ENCODE measurements around the gene NTNG2. TPM values are rescaled to one million over a fixed set of nuclear protein-coding genes. Genes with fewer than 3 reads are reported as not detected.

Gene NTNG2
- total RNA-seq, 1 experiment from 2014 or later = 6.0 TPM

GRCh38 chr9:132237481-132237880 is 75.6 kb downstream of the NTNG2 start:
- Histone ChIP-seq H3K9me3 (ENCODE audit: low read length) (no peaks in the 10 kb centered on the region), H3K79me2 (ENCODE audit: low read length) (no peaks in the 10 kb centered on the region), H3K4me3 (ENCODE audit: low read length) (no peak overlapping the region), H3K36me3 (ENCODE audit: low read depth, low read length) (no peaks in the 10 kb centered on the region), H3K27me3 (ENCODE audit: low read length) (no peaks in the 10 kb centered on the region), H3K4me2 (ENCODE audit: low read length) (no peak overlapping the region), H3K4me1 (ENCODE audit: insufficient read depth, low read length) (no peaks in the 10 kb centered on the region; the same call in 1 of the 2 replicates), H3K27ac (ENCODE audit: low read length) (no peak overlapping the region), H3F3A (ENCODE audit: low read length, unreplicated experiment) (no peaks in the 10 kb centered on the region), H3K9me2 (replicated peaks; ENCODE audit: low read length) (no peaks in the 10 kb centered on the region), H2AFZ (ENCODE audit: low read length) (no peak overlapping the region), H3K9ac (ENCODE audit: low read length) (no peak overlapping the region), H4K20me1 (ENCODE audit: low read length) (no peaks in the 10 kb centered on the region)
- ChIA-PET CTCF (interaction anchor here (1.6 kb wide), 1 partner anchor 67 kb away, joined by 26 read pairs; no protein-coding TSS in a partner anchor), POLR2A (ENCODE audit: unreplicated experiment) (no interaction called here)
- intact Hi-C loops (cut with micrococcal nuclease) = no loop called here
- DNase-seq (peak; percentile 31), ATAC-seq (peak; percentile 11; the same call in 1 of the 2 replicates)
- no peak for TF ChIP-seq EZH2 (IDR thresholded peaks at IDR 0.05; ENCODE audit: low read length, unreplicated experiment)
- no peak for TF ChIP-seq EZH2phosphoT487 (IDR thresholded peaks at IDR 0.05; ENCODE audit: borderline replicate concordance, low read length)
- TF ChIP-seq CTCF (conservative IDR thresholded peaks at IDR 0.05; ENCODE audit: low read depth, low read length) = no peak
- no TSS peak for BruUV-seq (replicated peaks)

GRCh38 chr9:132238026-132238972 is 76.4 kb downstream of the NTNG2 start:
- Histone ChIP-seq H2AFZ (ENCODE audit: low read length) (no peak overlapping the region), H3K9me2 (replicated peaks; ENCODE audit: low read length) (no peaks in the 10 kb centered on the region), H3K27me3 (ENCODE audit: low read length) (no peaks in the 10 kb centered on the region), H3K79me2 (ENCODE audit: low read length) (no peaks in the 10 kb centered on the region), H3K9me3 (ENCODE audit: low read length) (no peaks in the 10 kb centered on the region), H3F3A (ENCODE audit: low read length, unreplicated experiment) (no peaks in the 10 kb centered on the region), H3K27ac (ENCODE audit: low read length) (no peak overlapping the region), H3K9ac (ENCODE audit: low read length) (no peak overlapping the region), H3K4me3 (ENCODE audit: low read length) (no peak overlapping the region), H3K4me2 (ENCODE audit: low read length) (no peak overlapping the region), H3K4me1 (ENCODE audit: insufficient read depth, low read length) (no peaks in the 10 kb centered on the region; the same call in 1 of the 2 replicates), H4K20me1 (ENCODE audit: low read length) (no peaks in the 10 kb centered on the region), H3K36me3 (ENCODE audit: low read depth, low read length) (no peaks in the 10 kb centered on the region)
- intact Hi-C loops (cut with micrococcal nuclease) = no loop called here
- POLR2A ChIA-PET (ENCODE audit: unreplicated experiment) = no interaction called here
- DNase-seq (no peak), ATAC-seq (no peak)
- CTCF ChIA-PET = no interaction called here
- TF ChIP-seq CTCF (conservative IDR thresholded peaks at IDR 0.05; ENCODE audit: low read depth, low read length) (no peak), EZH2 (IDR thresholded peaks at IDR 0.05; ENCODE audit: low read length, unreplicated experiment) (no peak), EZH2phosphoT487 (IDR thresholded peaks at IDR 0.05; ENCODE audit: borderline replicate concordance, low read length) (no peak)
- BruUV-seq (replicated peaks) = no TSS peak

- no peak overlapping the region for H2AFZ ChIP-seq (ENCODE audit: low read length)
- no peak for DNase-seq
- H3K36me3 ChIP-seq (ENCODE audit: low read depth, low read length) = no peaks in the 10 kb centered on the region
- no peaks in the 10 kb centered on the region; the same call in 1 of the 2 replicates for H3K4me1 ChIP-seq (ENCODE audit: insufficient read depth, low read length)
- TF ChIP-seq CTCF (conservative IDR thresholded peaks at IDR 0.05; ENCODE audit: low read depth, low read length) = no peak
- no peak for TF ChIP-seq EZH2phosphoT487 (IDR thresholded peaks at IDR 0.05; ENCODE audit: borderline replicate concordance, low read length)
- TF ChIP-seq EZH2 (IDR thresholded peaks at IDR 0.05; ENCODE audit: low read length, unreplicated experiment) = no peak
- no peaks in the 10 kb centered on the region for H3F3A ChIP-seq (ENCODE audit: low read length, unreplicated experiment)
- H3K27me3 ChIP-seq (ENCODE audit: low read length) = no peaks in the 10 kb centered on the region
- ATAC-seq = no peak
- H3K27ac ChIP-seq (ENCODE audit: low read length) = no peak overlapping the region
- ChIA-PET CTCF (interaction anchor here (0.6 kb wide), 1 partner anchor 76 kb away, joined by 3 read pairs; no protein-coding TSS in a partner anchor), POLR2A (ENCODE audit: unreplicated experiment) (no interaction called here)
- H4K20me1 ChIP-seq (ENCODE audit: low read length) = no peaks in the 10 kb centered on the region
- no peak overlapping the region for H3K9ac ChIP-seq (ENCODE audit: low read length)
- H3K4me3 ChIP-seq (ENCODE audit: low read length) = no peak overlapping the region
- BruUV-seq (replicated peaks) = no TSS peak
- no peaks in the 10 kb centered on the region for H3K79me2 ChIP-seq (ENCODE audit: low read length)
- intact Hi-C loops (cut with micrococcal nuclease) = no loop called here
- H3K9me2 ChIP-seq (replicated peaks; ENCODE audit: low read length) = no peaks in the 10 kb centered on the region
- H3K9me3 ChIP-seq (ENCODE audit: low read length) = no peaks in the 10 kb centered on the region
- no peak overlapping the region for H3K4me2 ChIP-seq (ENCODE audit: low read length)
Measured at GRCh38 chr9:132238992-132239391, 77.1 kb downstream of the NTNG2 start.
